ENCODE measurements around the gene RPL31.

RPL31 gene

DNA sequence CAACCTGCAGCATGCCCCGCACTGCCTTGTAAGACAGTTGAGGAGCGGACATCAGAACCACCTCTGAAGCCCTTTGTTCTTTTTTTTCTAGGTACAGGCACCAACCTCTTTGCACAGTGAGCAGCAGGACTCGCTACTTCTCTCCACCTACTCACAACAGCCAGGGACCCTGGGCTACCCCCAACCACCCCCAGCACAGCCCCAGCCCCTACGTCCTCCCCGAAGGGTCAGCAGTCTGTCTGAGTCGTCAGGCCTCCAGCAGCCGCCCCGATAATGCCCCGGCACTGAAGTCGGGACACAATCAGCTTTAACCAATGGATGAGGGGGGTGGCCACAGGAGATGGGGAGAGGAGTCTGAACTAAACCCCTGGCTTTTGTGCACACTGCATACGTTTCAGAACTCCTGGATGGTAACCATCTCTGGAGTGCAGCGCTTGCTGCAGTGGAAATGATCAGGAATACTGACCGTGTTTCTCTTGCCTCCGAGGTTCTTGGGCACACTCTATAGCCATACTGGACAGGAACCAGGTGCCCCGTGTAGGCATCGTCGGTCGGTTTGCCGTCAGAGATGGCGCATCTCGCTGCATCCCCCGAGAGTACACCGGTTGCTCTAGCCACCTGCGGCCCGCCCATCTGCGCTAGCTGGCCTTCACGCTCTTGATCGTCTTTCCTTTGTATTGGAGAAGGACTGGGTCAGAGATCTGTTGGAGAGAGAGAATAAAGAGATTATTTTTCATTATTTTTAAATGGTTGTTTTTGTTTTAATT, 6.6 kb upstream of the RPL31 start:
- no peak for DNase-seq (ENCODE audit: low spot score)

DNA sequence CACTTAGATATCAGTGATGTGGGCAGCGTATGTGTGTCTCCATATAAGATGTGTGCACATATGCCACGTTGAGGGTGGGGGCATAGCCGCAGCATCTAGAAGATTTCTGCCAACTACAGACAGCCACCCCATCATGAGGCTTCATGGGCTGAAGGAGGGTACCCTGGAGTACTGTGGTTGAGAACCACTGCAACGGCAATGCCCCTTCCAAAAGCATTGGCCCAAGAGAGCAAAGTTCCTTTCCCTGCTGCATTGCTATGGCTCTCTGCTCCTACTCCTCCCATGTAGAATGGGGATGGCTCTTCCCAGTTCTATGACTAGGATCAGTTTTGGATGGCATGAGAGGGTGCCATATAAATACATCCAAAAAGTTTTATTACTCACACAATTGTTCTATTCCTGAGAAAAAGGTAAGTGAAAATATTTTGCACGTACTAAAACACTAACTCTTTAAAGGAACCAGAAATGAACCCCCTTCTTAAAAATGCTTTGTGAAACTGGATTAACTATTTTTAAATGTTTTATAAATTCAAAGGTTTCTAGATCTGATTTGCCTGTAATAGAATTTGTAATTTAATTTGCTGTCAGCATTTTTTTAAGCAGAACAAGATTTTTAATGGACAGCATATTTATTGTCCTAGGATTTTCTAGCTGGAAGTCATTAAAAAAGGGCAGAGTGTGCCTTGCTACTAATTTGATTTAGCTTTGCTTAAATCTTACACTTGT, 4.4 kb upstream of the RPL31 start:
- DNase-seq (ENCODE audit: low spot score) = no peak

DNA sequence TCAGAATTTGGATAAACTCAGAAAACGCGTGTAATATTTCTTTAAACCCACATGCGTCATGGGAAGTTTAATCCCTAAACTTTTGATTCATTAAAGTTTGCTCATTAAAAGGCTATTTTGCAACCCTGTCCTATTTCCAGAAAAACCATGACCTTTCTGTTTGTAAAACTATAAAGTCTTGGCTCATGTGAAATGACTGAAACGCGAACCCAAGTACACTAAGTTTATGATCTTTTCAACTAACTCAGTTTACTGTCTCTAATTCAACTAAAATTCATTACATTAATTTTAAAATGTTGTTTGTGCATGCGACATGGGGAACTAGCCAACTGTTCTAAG, 3.9 kb upstream of the RPL31 start:
- no peak for DNase-seq (ENCODE audit: low spot score)

DNA sequence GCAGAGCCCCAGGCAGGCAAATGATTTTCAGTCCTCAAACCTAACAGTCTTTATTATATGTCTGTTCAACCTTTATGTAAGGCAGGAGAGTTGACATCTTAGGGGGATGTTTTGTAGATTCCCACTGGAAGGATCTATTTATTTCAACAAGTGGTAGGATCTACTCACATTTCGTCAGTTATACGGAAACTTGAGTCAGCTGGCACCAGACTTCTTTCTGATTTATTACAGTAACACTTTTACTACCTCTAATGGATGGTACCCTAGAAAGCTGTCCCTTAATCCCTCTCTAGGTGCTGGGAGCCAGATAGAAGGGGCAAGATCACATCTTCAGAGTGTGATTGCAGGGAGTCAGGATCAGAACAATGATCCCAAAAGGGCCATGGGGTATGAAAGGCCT, 2.1 kb upstream of the RPL31 start:
- no peak for DNase-seq (ENCODE audit: low spot score)

DNA sequence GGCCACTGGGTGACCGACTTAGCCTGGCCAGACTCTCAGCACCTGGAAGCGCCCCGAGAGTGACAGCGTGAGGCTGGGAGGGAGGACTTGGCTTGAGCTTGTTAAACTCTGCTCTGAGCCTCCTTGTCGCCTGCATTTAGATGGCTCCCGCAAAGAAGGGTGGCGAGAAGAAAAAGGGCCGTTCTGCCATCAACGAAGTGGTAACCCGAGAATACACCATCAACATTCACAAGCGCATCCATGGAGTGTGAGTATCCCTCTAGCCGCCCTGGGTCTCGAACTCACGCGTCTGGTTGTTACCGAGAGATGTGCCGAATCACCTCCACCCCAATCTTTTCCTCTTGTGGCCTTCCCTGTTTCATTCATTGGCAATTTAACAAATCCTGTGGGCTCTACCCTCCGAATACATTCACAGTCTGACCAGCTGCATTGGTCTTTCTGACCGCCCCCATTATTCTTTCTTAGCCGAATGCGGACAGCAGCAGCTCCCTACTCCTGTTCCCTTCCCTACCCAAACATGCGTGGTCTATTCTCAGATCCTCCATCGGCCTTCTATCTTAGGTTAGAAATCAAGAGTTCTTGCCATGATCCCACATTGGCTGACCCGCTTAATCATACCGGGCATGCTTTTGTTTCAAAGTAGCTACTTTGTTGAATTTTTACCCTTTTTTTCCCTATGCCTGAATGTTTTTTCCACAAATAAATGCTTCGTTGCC, 631 bp downstream of the RPL31 start:
- peak; percentile 24 for DNase-seq (ENCODE audit: low spot score)

DNA sequence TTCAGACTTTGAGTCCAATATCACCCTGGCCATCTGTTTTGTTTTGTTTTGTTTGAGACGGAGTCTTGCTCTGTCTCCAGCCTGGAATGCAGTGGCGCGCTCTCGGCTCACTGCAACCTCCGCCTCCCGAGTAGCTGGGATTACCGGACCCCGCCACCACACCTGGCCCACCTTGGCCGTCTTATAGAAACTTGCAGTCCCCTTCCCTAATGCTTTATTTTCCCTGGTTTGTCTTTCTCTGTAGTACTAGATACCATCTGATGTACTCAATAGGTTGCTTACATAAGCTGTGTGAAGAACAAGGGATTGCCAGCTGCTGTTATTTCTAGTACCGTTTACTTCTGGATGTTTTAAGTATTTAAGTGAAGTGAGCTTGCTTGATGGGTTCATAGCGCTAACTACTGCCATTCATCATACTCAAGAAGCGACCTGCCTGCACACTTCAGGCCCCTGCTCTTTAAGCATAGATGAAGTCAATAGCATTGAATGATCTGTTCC, 1.2 kb downstream of the RPL31 start:
- no peak for DNase-seq (ENCODE audit: low spot score)

DNA sequence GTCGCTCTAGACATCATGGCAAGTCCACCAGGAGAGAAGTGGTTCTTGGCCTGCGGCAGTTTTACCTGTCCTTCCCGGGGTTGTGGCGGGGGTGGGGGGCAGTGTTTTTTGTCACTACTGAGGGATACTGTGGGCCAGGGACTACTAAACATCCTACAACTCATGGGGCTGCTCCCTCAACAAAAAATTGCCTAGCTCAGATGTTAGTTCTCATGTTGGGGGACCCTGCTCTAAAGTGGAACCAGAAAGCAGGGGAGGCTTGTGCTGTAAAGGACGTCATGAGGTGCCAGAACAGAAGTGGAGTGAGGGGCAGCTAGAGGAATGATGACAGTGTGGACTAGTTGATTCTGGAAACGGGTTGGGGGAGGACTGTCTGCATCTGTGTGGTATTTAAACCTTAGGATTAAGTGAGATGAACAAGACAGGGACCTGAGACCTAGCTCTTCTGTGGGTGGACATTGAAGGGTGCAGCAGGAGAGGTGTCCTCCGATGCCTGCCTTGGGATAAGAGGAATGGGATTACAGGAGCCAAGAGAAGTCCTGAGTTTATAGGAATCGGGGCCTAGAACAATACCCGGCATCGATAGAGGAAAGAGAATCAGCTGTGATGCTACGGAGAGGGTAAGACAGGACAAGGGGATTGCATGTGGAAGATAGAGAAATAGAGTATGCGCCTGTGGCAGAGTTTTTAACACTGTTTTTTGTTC, 2.7 kb downstream of the RPL31 start:
- DNase-seq (ENCODE audit: low spot score) = no peak

DNA sequence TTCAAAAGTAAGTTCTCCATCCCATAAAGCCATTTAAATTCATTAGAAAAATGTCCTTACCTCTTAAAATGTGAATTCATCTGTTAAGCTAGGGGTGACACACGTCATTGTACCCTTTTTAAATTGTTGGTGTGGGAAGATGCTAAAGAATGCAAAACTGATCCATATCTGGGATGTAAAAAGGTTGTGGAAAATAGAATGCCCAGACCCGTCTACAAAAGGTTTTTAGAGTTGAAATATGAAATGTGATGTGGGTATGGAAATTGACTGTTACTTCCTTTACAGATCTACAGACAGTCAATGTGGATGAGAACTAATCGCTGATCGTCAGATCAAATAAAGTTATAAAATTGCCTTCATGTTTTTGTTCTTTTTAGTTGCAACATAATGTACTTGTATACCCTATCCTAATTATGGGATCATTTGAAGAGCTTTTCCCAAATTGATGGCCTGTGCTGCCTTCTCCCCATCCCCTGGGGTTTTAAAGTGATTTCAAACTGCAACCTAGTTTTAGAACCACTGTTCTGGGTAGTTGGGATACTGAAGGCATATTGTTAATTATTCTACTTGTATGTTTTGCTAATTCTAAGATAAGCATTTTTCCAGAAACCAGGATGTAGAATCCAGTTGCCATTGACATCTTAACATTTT, 4.1 kb downstream of the RPL31 start:
- no peak for DNase-seq (ENCODE audit: low spot score)

DNA sequence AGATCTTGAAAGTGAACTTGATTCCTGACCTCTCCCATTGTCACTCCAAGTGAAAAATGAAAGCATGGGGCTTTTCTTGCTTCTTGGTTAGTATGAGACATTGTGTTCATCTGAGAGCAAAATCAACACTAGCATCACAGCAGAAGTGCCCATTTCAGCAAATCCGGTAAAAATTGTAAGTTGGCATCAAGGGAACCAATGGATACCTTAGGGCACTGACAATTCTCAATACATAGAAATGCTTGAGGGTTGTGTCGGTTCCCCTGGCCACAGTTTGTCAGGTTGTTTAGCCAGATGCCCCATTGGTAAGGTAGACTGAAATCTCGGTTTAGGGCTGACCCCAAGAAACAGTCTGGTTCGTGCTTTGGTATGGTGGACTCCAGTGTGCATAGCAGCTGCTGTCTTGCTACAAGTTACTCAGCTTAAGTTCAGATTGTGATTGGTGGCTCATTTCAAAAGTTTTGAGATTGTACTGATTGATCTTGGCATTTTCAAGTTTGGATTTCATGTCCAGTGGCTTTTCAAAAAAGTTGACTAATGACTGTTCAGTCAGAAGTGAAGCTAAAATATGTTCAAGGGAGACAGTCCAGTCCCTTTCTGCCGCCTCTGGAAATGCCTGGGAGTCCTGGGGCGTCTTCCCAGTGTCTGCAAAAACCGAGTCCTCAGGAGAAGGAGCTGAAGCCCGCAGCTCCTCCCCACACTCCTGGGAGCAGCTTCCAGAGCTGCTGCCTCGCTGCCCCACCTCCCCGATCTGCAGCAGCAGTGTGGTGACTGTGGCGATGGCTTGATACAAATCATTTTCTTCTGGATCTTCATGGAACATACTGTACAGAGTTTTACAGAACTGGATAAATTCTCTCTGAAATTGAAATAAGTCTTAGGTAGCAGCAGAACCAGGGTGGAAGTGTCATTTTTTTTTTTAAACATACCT, 5.6 kb downstream of the RPL31 start:
- DNase-seq (ENCODE audit: low spot score) = no peak

DNA sequence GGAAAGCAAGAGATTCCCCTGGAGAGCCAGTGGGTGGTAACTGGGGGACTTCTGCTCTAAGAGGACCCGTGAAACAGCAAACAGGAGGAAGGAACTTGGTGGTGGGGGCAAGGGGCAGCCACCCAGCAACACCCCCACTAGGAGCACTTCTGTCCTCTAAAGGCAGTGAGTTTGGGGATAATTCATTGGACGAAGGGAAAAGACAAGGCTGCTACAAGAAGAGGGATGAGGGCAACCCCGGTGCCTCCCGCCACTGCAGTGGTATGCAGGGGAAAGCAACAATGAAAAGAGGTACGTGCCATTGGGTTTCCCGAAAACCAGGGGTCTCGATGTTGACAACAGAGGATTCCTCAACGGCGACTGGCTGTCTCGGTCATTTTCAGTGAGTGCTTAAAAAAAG, 9.1 kb downstream of the RPL31 start:
- DNase-seq (ENCODE audit: low spot score) = no peak

DNA sequence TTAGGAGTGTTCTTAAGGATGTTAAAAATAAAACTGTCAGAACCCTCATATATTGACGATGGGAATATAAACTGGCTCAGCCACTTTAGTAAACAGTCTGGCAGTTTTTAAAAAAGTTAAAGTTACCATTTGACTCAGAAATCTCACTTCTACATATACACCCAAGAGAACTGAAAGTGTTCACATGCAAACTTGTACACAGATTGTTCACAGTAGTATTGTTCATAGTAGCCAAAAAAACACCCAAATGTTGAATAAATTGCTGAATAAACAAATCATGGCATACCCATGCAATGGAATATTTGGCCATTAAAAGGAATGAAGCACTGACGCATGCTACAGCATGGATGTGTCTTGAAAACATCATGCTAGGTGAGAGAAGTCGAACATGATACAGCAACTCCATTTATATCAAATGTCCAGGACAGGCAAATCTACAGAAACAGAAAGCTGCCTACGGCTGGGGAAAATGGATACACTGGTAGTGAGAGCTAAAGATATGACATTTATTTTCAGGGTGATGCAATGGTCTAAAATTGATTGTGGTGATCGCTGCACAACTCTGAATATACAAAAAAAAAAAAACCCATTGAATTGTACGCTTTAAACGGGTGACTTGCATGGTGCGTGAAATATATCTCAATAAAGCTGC, 10.1 kb downstream of the RPL31 start:
- DNase-seq (ENCODE audit: low spot score) = no peak

DNA sequence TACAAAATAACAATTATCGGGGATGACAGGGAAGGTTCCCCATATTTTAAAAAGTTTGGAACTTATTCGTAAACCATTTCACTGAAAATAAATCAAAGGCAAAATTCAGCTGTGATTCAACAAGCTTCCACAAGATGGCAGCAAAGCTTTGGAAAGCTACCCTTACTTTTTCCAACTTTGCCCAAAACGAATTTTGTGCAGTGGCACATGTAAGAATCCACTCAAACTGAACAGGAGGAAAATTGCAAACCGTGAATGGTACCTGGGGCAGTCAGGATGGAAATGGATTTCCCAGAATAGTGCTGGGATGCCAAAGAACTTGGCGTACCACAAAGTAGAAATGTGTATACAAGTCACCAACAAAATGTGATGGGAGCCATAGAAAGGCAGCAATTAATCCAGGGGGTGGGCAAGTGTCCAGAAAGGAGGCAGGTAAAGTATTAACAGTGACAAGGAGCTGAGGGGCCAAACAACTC, 10.7 kb downstream of the RPL31 start:
- peak; percentile 60 for DNase-seq (ENCODE audit: low spot score)

DNA sequence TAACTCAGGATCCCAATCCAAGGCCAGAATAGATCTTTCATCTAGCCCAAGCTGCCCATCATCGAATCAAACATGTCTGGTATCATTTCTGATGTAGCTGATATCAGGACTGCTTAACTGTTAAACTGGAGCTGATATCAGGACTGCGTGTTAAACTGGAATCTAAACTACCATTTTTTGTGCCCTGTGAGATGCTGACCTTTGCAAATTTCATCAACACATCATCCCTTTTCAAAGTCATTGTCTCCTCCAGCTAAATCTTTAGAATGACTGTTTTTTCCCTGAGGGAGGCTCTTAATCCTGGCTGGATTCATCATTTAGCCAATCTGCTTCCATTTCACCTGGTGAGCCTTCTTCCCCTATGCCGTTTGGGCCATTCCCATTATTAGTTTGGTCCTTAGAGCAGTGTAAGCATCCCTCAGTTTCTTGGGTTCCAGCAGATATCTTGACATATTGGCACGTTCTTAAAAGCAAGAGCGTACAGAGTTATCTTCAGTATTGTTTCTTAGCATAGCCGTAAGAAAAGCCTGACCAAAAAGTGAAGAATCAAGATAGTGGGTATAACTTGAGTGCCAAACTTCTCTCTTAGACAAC, 12.3 kb downstream of the RPL31 start:
- no peak for DNase-seq (ENCODE audit: low spot score)

DNA sequence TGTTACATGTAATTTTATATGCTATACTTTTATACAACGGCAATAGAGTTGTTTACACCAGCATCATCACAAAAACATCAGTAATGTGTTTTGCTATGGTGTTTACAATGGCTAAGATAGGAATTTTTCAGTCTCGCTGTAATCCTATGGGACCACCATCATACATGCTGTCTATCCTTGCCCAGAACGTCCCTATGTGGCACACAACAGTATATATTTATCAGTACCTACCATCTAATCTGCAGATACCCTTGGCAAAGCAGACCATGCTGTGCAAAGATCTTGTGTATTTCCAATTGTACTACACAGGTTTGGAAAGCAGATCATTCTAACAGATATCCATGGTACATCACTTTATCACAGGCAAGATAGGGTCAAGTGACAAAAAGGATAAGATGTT, 15.3 kb downstream of the RPL31 start:
- no peak for DNase-seq (ENCODE audit: low spot score)

DNA sequence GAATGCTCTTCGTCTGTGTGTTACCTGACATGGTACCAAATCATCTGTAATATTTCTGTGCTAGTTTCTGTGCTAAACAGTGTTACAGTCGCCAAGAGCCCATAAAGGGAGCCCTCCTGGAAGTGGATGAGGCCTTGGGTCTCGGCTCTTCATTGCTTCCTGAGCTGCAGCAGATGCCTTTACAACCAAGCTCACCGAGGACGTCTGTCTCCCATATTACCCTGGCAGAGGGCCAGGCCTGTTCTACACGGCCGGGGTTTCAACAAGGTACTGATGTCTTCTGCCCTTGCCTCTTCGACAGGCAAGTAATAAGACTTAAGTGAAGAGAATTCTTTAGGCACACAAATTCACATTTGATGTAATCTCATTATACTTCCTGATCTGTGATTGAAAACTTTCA, 16.8 kb downstream of the RPL31 start:
- DNase-seq (ENCODE audit: low spot score) = no peak

DNA sequence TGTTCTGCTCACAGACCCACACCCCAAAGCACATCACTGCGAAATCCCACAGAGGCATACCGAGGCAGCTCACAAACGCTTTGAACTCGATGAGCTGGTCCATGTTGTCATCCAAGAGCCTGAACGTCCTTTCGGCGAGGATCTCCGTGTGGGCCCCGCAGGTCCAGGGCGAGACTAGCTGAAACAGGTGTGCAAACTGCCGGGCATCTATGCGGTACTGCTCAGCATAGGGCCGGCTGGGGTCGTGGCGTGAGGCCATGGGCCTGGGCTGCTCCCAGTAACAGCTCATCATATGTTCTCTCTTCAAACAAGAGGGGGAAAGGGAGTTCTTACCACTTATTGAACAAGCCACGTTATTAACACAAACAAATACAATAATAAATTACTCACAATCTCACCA, 20.1 kb downstream of the RPL31 start:
- no peak for DNase-seq (ENCODE audit: low spot score)

DNA sequence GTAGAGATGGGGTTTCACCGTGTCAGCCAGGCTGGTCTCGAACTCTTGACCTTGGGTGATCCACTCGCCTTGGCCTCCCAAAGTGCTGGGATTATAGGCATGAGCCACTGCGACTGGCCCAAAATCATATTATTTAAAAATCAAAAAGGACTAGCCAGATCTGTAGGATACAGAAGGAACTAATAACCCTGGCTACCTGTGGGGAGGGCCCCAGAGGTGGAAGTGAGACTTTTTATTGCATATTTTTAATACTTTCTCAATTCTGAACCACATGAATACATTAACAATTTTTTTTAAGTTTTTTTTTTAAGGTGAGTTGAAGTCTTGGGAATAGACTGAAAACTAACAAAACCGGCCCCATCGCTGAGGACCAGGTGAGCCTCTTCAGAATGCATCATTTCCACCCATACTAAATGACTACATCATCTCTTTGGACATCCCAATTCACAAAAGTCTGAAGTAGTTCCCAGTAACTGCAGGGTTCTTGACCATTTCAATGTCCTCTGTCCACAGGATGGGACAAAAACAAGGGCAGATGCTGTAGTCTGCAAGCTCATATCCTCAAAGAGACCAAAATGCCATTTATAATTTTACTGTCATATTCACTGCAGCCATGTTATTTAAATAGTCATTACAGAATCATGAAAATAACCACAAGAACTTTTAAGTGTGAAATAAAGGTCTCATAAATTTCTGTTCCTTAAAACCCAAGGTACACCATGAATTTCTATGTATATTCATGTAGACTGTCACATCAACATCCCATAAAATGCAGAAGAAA, 21.4 kb downstream of the RPL31 start:
- no peak for DNase-seq (ENCODE audit: low spot score)

DNA sequence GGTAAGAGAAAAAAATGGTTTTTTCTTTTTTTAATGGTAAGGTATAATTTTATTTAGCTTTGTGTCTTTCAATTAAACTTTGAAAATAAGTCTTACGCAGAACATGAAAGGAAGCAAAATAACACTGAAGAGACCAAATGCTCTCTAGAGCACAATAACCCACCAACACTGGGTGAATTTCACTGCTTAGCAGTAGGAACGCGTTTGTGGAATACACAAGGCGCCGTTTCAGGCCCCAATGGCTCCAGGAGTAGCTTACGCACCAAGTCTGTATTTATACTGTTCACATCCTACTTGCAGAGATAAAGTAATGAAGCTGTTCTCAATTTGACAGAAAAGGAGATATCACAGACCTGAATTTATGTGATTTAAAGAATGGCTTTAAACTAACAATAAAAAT, 23.5 kb downstream of the RPL31 start:
- DNase-seq (ENCODE audit: low spot score) = no peak

DNA sequence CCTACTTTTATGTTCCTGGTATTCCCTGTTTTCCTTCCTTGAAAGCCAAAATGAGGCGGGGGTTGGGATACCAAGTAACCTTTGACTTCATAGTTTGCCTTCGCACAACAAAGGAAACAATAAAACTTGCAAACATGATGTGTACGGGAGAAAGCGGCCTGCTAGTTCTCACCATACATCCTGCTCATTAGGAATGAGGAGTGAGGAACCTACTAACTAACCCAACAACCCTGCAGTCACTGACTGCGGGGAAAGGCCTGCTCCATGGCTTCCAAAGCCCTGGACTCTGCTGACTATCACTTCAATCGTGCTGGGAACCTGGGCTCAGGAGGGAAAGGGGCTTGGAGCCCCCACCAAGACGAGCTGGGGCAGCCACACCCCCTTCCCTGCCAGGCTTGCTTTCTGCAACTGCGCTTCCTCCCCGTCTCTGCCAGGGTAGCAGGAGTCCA, 24.2 kb downstream of the RPL31 start:
- no peak for DNase-seq (ENCODE audit: low spot score)

Measured in AG20443 (cell line).